ENCODE measurements around the gene CST3. TPM values are rescaled to one million over a fixed set of nuclear protein-coding genes. Genes with fewer than 3 reads are reported as not detected.
A peak's percentile ranks its signal among the peaks of the same experiment; 100 is the strongest.
"Not testable (repeated sequence)": the region's sequence is repeated elsewhere in the genome, so short reads cannot be mapped to it uniquely, and the experiment has no call there.

The CST3 gene
- polyA plus RNA-seq, 1 donor: 115 TPM

DNA sequence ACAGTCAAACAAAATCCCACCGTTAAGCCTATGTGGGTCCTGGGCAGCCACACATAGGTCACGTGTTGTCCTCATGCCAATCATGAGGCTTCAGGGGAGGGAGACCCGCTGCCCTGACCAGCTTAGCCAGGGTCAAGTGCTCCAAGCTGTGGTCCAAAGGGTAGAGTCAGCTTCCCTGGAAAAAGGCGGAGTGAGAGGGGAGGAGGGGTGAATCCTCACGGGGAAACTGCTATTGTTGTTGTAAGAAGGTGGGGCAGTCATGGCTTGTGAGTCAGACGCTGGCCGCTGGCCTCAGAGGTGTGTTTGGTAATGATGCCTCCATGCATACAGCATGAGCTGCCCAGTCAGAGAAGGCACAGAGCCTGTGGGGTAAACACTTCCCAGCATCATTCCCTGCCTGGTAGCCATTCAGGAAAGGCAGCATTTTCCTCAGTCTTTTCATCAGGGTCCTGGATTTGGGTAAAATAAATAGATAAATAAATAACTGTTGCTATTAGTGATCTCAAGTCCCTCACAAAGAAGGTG is 8.7 kb downstream of the CST3 start:
- DNase-seq: no peak

DNA sequence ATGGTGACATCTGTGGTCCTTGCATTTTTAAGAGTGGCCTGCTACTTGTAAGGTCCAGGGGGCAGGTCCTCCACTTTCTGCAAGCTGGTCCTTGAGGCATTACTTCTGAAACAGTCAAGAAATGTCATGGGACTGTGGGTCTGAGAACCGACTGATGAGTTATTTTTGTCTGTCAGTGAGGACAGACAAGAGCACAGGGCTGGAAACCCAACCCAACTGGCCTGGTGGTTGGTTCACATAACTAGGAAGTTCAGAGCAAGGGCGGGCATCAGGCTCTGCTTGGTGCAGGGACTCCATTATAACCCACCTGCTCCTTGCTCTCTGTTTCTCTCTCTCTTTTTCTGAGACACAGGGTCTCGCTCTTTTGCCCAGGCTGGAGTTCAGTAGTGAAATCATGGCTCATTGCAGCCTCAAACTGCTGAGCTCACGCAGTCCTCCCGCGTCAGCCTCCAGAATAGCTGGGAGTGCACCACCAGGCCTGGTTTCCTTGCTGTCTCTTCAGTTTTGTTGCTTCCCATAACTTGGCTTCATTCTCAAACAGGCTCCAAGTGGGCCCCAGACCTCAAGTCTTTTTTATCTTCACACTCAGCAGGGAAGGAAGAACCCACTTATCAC is 9.2 kb downstream of the CST3 start:
- DNase-seq: no peak

- no peak for DNase-seq
These were observed 10.3 kb downstream of the CST3 start for GRCh38 chr20:23627501-23627900.

- no peak for DNase-seq
These were observed 11.6 kb downstream of the CST3 start for GRCh38 chr20:23626040-23626620.

GRCh38 chr20:23625236-23625964 is 12.4 kb downstream of the CST3 start:
- DNase-seq: no peak

GRCh38 chr20:23624324-23624691 is 13.4 kb downstream of the CST3 start:
- DNase-seq: no peak

DNA sequence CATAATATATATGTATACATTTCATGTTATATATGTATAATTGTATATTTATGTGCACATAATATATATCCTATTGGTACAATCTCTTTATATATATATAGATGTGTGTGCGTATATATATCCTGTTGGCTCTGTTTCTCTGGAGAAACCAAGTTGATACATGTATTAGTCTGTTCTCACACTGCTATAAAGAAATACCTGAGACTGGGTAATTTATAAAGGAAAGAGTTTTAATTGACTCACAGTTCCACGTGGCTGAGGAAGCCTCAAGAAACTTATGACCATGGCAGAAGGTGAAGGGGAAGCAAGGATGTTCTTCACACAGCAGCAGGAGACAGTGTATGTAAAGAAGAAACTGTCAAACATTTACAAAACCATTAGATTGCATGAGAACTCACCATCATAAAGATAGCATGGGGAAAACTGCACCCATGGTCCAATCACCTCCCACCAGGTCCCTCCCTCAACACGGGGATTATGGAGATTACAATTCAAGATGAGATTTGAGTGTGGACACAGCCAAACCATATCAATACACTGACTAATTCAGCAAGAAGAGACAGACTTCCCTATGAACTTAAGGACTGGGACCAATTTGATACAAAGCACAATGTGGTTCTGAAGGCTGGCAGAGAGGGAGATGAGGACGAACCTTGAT is 14.0 kb downstream of the CST3 start:
- no peak for DNase-seq

DNA sequence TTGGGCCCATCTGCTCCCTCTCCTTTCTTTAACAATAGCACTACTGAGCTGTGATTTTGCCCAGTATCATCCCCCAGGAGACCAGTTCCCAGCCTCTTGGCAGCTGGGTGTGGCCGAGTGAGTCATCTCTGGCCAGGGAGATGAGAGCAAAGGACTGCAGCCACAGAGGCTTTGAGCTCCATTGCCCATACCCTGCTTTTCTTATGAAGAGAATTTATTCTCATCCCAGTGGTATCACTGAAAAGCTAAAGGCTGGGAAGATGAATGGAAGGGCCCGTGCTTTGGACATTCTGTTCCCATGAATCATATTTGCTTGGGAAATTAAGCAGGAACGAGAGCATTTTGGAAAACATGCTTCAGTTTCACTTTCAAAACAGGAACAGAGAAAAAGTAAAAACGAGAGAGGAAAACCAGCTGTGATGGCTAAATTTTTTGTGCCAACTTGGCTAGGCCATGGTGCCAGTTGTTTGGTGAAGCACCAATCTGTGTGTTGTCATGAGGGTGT is 14.9 kb downstream of the CST3 start:
- DNase-seq: no peak

- not testable (repeated sequence) for DNase-seq
These were observed 15.4 kb downstream of the CST3 start for GRCh38 chr20:23622401-23622800.

DNA sequence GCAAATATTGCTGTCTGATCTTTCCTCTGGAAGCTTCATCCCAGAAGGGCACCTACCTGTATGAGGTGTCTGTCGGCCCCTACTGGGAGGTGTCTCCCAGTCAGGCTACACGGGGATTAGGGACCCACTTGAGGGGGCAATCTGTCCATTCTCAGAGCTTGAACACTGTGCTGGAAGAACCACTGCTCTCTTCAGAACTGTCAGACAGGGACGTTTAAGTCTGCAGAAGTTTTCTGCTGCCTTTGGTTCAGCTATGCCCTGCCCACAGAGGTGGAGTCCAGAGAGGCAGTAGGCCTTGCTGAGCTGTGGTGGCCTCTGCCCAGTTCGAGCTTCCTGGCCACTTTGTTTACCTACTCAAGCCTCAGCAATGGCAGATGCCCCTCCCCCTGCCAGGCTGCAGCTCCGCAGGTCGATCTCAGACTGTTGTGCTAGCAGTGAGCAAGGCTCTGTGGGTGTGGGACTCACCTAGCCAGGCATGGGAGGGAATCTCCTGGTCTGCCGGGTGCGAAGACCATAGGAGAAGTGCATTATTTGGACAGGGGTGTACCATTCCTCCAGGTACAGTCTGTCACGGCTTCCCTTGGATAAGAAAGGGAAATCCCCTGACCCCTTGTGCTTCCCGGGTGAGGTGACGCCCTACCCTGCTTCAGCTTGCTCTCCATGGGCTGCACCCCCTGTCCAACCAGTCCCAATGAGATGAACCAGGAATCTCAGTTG is 16.9 kb downstream of the CST3 start:
- not testable (repeated sequence) for DNase-seq

GRCh38 chr20:23614163-23614562 is 23.6 kb downstream of the CST3 start:
- DNase-seq: no peak

- no peak for DNase-seq
These were observed 24.1 kb downstream of the CST3 start for GRCh38 chr20:23613676-23614075.

GRCh38 chr20:23612396-23612795 is 25.4 kb downstream of the CST3 start:
- no peak for DNase-seq

DNA sequence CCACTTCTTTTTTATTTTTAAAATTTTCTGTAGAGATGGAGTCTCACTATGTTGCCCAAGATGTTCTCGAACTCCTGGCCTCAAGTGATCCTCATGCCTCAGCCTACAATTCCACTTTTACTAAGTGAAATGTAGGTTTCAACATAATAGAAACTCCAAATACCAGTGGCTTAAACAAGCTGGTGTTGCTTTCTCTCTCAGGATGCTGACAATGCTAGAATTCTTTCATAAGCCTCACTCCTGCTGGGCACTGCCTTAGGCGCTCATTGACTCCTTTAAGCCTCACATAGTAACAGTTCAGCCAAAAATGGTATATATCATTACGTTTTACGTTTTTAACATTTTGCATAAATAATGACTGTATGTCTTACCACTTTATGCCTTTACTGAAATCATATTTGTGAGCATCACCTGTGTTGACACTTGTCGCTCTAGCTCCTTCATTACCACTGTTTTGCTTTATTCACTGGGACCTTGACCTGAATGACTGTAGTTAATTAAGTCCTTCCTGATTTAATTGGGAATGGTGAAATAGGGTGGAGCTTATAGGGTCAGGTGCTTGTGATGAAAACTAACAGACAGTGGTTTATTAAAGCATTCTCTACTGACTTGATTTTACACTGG is 28.2 kb downstream of the CST3 start:
- no peak for DNase-seq

- DNase-seq: no peak
These were observed 29.4 kb downstream of the CST3 start for GRCh38 chr20:23608251-23608846.

DNA sequence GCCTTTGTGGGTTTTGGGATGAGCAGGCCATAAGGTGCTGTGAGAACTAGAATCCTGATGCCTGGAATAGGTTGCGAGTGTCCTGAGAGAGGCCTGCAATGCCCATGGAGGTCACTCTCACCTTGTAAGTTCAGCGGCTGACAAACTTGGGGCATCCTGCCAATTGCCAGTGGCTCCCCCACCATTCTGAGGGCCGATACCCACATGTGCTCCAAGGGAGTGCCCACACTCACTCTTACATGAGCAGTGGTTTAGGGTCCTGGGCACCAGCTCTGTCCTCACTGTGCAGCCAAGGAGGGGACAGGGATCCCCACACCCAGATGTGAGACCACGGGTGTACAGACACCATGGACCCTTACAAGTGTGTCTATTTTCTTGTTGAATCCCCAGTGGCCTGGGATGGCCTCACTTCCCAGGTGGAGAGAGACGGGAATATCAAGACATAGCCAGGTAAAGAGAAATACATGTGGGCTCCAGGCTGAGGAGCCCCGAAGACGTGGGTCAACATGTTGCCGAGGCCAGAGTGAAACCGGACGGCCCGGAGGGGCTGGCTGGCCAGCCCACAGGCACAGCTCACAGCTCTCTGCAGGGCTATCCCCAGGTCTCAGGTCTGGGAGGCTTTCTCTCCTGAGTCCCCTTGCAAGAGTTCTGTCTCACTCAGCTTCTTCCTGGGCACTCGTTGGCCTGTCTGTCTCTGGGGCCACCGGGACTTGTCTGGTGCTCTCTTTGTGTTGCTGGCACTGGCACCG is 30.1 kb downstream of the CST3 start:
- DNase-seq: no peak

DNA sequence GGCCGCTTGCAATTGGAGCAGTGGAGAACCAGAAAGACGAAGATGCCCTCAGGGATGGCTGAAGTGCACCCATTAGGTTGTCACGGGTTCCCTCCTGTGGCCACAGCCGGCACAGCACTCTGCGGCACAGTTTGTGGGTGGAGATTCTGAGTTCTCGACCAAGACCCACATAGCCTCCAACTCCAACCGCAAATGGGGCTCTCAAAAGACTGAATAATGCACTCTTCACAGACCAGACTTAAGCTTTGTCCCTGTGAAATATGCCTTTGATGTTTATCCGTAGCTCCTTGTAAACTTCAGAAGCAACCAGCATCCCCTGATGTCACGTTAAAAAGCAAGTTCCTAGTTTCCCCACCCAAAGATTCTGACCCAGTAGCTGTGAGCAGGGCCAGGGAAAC is 31.1 kb downstream of the CST3 start:
- DNase-seq: peak; percentile 77

GRCh38 chr20:23605867-23606651 is 31.7 kb downstream of the CST3 start, which contains the start of gene CST9:
Gene CST9 (minus strand): TSS chr20:23605917. CDS start chr20:23605864, 53 bp downstream.
- DNase-seq: no peak

DNA sequence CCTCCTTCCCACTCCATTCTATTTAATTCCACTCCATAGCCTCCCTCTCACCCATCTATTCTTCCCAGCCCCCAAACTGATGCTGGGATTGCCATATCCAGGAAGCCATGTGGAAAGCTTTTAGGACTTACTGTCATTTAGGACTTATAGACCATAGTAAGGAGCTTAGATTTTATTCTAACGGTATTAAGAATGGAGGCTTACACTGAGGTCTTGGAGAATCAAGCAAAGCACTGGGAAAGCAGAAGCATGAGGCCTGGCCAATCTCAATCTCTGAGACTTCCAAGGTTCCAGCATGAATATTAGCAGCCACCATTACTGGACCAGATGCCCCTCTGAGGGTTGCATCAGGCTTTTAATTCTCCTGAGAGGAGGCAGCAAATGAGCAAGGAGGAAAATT is 33.4 kb downstream of the CST3 start:
- no peak for DNase-seq
